Neural progenitor cell (in vitro differentiated cells): ENCODE measurements around the gene RCAN1. TPM values are rescaled to one million over a fixed set of nuclear protein-coding genes. Genes with fewer than 3 reads are reported as not detected.

Experiments
- DNase-seq: peaks from one replicate; pipeline ENCODE4 v3.0.0-alpha.2; 2016; ENCODE audit warnings: low spot score
- H2AFZ ChIP-seq: fragments of 200-600 bp; sonication (generic); replicated peaks from 2 replicates; pipeline ENCODE4 v1.6.1; 2016; ENCODE audit warnings: antibody characterized with exemption
- H3F3A ChIP-seq: fragments of 200-600 bp; sonication (generic); 2 replicates; pipeline ENCODE4 v1.6.1; 2016; ENCODE audit warnings: antibody characterized with exemption, low read depth
- H3K27ac ChIP-seq: fragments of 200-600 bp; sonication (generic); 2 replicates; pipeline ENCODE4 v1.5.1; 2016; ENCODE audit warnings: mild to moderate bottlenecking
- H3K27me3 ChIP-seq: fragments of 200-600 bp; sonication (generic); 2 replicates; pipeline ENCODE4 v1.6.1; 2016; ENCODE audit warnings: mild to moderate bottlenecking, moderate library complexity
- H3K36me3 ChIP-seq: fragments of 200-600 bp; sonication (generic); 2 replicates; pipeline ENCODE4 v1.5.1; 2016
- H3K4me1 ChIP-seq: fragments of 200-600 bp; sonication (generic); 2 replicates; pipeline ENCODE4 v1.6.1; 2016; ENCODE audit warnings: mixed run types
- H3K4me2 ChIP-seq: fragments of 200-600 bp; sonication (generic); 2 replicates; pipeline ENCODE4 v1.6.1; 2016
- H3K4me3 ChIP-seq: fragments of 200-600 bp; sonication (generic); 2 replicates; pipeline ENCODE4 v1.5.1; 2016
- H3K79me2 ChIP-seq: fragments of 200-600 bp; sonication (generic); 2 replicates; pipeline ENCODE4 v1.6.1; 2016; ENCODE audit warnings: low read depth
- H3K9ac ChIP-seq: fragments of 200-600 bp; sonication (generic); 2 replicates; pipeline ENCODE4 v1.6.1; 2016
- H3K9me3 ChIP-seq: fragments of 200-600 bp; sonication (generic); 2 replicates; pipeline ENCODE4 v1.5.1; 2016; ENCODE audit warnings: low read depth
- H4K20me1 ChIP-seq: fragments of 200-600 bp; sonication (generic); 2 replicates; pipeline ENCODE4 v1.6.1; 2016; ENCODE audit warnings: low read depth
- H3K27ac Mint-ChIP-seq: 3 replicates; pipeline ENCODE4 v1.8.0; 2021; ENCODE audit warnings: mixed read lengths
- H3K27me3 Mint-ChIP-seq: 2 replicates; pipeline ENCODE4 v1.8.0; 2022; ENCODE audit warnings: low read depth, mild to moderate bottlenecking, inconsistent platforms, moderate library complexity, mixed read lengths; ENCODE audit not compliant: insufficient read depth
- H3K36me3 Mint-ChIP-seq: 3 replicates; pipeline ENCODE4 v1.8.0; 2021; ENCODE audit warnings: mixed read lengths
- H3K4me1 Mint-ChIP-seq: 3 replicates; pipeline ENCODE4 v1.8.0; 2021; ENCODE audit warnings: mixed read lengths
- H3K4me3 Mint-ChIP-seq: 3 replicates; pipeline ENCODE4 v1.8.0; 2021; ENCODE audit warnings: mild to moderate bottlenecking, moderate library complexity, mixed read lengths
- H3K9me3 Mint-ChIP-seq: 3 replicates; pipeline ENCODE4 v1.8.0; 2020; ENCODE audit warnings: mixed read lengths
- EZH2 ChIP-seq: fragments of 200-600 bp; sonication (generic); IDR thresholded peaks from 2 replicates; pipeline ENCODE4 v1.6.1; 2017; ENCODE audit warnings: antibody characterized with exemption, mild to moderate bottlenecking, moderate library complexity
- EZH2phosphoT487 ChIP-seq: fragments of 200-600 bp; sonication (generic); IDR thresholded peaks from 2 replicates; pipeline ENCODE4 v1.6.1; 2017; ENCODE audit warnings: antibody characterized with exemption
- total RNA-seq: library from RNA; depleted of rRNA; stranded (reverse); fragments of >200 nt; gene quantifications from 2 replicates; pipeline ENCODE4 v1.2.3, GENCODE V29; 2015; ENCODE audit warnings: low replicate concordance
- TF ChIP-seq, protein P1 (sequence below): fragments of 200-600 bp; sonication (generic); IDR thresholded peaks from 2 replicates; pipeline ENCODE4 v1.5.1; 2017; ENCODE audit warnings: antibody characterized with exemption, mild to moderate bottlenecking

The RCAN1 gene
- total RNA-seq, 1 donor from 2014 or later = 6.9 TPM

DNA sequence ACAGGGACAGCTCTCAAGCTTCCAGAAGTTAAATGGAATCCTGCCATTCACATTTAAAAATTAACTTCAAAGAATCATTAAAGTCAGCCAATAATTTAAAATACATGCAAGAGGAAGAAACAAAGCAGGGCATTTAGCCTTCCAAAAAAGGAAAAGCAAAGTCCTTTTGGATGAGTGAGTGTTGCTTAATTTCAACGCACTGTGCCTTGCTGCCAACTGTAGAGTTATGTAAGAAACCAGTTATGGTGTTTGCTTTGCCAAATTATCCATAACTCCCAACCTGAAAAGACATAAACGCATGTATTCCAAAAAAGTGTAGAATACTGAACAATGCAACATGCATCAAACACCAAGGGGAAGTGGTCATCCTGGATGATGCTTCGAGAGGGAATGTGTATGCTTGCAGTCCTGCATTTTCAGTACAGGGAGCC lies 86.8 kb downstream of the RCAN1 start:
- H3K27ac ChIP-seq = no peak overlapping the region

DNA sequence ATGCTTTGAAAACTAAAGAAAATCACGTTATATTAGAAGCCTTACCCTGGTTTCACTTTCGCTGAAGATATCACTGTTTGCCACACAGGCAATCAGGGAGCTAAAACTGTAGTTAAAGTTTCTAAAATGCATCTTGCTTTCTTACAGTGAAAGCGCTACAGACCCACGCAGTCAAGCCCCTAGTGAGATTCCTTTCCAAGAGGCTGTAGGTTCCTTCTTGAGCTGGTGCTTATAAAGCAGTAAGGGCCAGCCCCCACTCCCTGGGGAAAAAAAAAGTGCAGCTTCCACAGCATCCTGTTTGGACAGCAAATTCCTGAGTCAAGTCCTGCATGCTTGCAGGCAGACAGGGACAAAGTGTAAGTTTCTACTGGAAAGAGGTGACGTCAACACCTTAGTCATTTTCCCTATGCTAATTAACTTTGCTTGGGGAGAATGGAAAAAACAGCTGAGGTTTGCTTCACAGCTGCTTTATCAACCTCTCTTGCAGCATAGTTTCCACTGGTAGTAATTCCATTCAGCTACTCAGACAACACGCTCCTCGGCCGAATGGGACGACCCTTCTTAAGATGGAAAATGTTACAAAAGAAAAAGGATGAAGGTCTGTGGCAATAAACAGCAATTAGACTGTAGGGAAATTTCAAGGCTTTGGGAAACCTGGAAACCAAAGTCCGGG lies 88.2 kb downstream of the RCAN1 start:
- Mint-ChIP-seq H3K4me1 (peaks cover 34% of the 10 kb centered on the region), H3K27me3 (no peaks in the 10 kb centered on the region), H3K4me3 (peak overlapping the region; percentile 49), H3K27ac (no peak overlapping the region), H3K9me3 (peaks cover 4% of the 10 kb centered on the region), H3K36me3 (peaks cover 2% of the 10 kb centered on the region)
- peaks cover 15% of the 10 kb centered on the region for H3K27me3 ChIP-seq
- peaks cover 8% of the 10 kb centered on the region for H3F3A ChIP-seq
- TF ChIP-seq, protein P1, sequence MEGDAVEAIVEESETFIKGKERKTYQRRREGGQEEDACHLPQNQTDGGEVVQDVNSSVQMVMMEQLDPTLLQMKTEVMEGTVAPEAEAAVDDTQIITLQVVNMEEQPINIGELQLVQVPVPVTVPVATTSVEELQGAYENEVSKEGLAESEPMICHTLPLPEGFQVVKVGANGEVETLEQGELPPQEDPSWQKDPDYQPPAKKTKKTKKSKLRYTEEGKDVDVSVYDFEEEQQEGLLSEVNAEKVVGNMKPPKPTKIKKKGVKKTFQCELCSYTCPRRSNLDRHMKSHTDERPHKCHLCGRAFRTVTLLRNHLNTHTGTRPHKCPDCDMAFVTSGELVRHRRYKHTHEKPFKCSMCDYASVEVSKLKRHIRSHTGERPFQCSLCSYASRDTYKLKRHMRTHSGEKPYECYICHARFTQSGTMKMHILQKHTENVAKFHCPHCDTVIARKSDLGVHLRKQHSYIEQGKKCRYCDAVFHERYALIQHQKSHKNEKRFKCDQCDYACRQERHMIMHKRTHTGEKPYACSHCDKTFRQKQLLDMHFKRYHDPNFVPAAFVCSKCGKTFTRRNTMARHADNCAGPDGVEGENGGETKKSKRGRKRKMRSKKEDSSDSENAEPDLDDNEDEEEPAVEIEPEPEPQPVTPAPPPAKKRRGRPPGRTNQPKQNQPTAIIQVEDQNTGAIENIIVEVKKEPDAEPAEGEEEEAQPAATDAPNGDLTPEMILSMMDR = no peak
- TF ChIP-seq EZH2 = no peak
- H3K27ac ChIP-seq = no peak overlapping the region
- peak overlapping the region; percentile 27 for H3K4me2 ChIP-seq
- H3K36me3 ChIP-seq = no peaks in the 10 kb centered on the region
- H3K79me2 ChIP-seq = no peaks in the 10 kb centered on the region
- H4K20me1 ChIP-seq = no peaks in the 10 kb centered on the region
- no peak overlapping the region for H3K4me3 ChIP-seq
- peak; percentile 67 for DNase-seq
- H3K9ac ChIP-seq = no peak overlapping the region
- peaks cover 28% of the 10 kb centered on the region for H3K4me1 ChIP-seq
- no peaks in the 10 kb centered on the region for H3K9me3 ChIP-seq
- peak overlapping the region; percentile 20 for H2AFZ ChIP-seq

More for the DNA sequence above, 86.8 kb downstream of the RCAN1 start:
- DNase-seq = no peak
- Histone ChIP-seq H3F3A (peaks cover 8% of the 10 kb centered on the region), H3K4me1 (peaks cover 28% of the 10 kb centered on the region), H3K9ac (no peak overlapping the region), H3K79me2 (no peaks in the 10 kb centered on the region), H3K4me3 (no peak overlapping the region), H2AFZ (no peak overlapping the region), H3K27me3 (peaks cover 15% of the 10 kb centered on the region), H3K4me2 (no peak overlapping the region), H3K36me3 (no peaks in the 10 kb centered on the region), H4K20me1 (no peaks in the 10 kb centered on the region), H3K9me3 (no peaks in the 10 kb centered on the region)
- H3K4me1 Mint-ChIP-seq = peaks cover 28% of the 10 kb centered on the region
- H3K36me3 Mint-ChIP-seq = peaks cover 2% of the 10 kb centered on the region
- no peaks in the 10 kb centered on the region for H3K27me3 Mint-ChIP-seq
- no peak for TF ChIP-seq EZH2
- TF ChIP-seq, protein P1 = no peak
- no peak for TF ChIP-seq EZH2phosphoT487
- no peak overlapping the region for H3K27ac Mint-ChIP-seq
- H3K9me3 Mint-ChIP-seq = peaks cover 7% of the 10 kb centered on the region
- H3K4me3 Mint-ChIP-seq = no peak overlapping the region

DNA sequence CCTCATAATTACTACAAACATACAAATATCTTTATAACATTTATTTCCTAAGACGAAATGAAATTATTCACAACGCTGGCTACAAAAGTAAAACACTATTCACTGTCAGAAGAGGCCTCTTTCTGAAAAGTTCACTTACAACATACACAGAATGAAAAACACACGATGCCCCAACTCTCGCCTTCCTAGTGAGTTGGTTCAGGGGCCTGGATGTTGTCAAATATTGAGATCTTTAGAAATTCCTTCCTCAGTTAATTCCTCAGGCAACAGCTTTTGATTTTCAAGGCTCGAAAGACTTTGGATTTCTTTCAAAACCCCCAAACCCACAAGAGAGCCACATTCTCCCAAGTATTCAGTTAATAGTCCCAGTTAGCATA lies 88.7 kb downstream of the RCAN1 start:
- no peak overlapping the region for H3K4me3 ChIP-seq
- H3K4me1 ChIP-seq = peaks cover 28% of the 10 kb centered on the region
- peaks cover 8% of the 10 kb centered on the region for H3F3A ChIP-seq
- Mint-ChIP-seq H3K27me3 (no peaks in the 10 kb centered on the region), H3K4me3 (peak overlapping the region; percentile 49), H3K36me3 (peaks cover 2% of the 10 kb centered on the region), H3K4me1 (peaks cover 39% of the 10 kb centered on the region), H3K9me3 (peaks cover 4% of the 10 kb centered on the region), H3K27ac (peak overlapping the region; percentile 83)
- no peaks in the 10 kb centered on the region for H4K20me1 ChIP-seq
- peaks cover 15% of the 10 kb centered on the region for H3K27me3 ChIP-seq
- H2AFZ ChIP-seq = peak overlapping the region; percentile 20
- H3K79me2 ChIP-seq = no peaks in the 10 kb centered on the region
- H3K4me2 ChIP-seq = peak overlapping the region; percentile 27
- DNase-seq = no peak
- no peaks in the 10 kb centered on the region for H3K36me3 ChIP-seq
- H3K9me3 ChIP-seq = no peaks in the 10 kb centered on the region
- TF ChIP-seq, protein P1 = no peak
- TF ChIP-seq EZH2 (no peak), EZH2phosphoT487 (no peak)
- H3K9ac ChIP-seq = no peak overlapping the region
- H3K27ac ChIP-seq = no peak overlapping the region
